ENCODE results near the gene JAK3. TPM values are rescaled to one million over a fixed set of nuclear protein-coding genes. Genes with fewer than 3 reads are reported as not detected.

Gene JAK3
- total and polyA plus RNA-seq, 2 of the 8 experiments (the other 6 are each of a cell fraction or from before 2014, with no cell fraction given) = 4.0 to 4.7 TPM

DNA sequence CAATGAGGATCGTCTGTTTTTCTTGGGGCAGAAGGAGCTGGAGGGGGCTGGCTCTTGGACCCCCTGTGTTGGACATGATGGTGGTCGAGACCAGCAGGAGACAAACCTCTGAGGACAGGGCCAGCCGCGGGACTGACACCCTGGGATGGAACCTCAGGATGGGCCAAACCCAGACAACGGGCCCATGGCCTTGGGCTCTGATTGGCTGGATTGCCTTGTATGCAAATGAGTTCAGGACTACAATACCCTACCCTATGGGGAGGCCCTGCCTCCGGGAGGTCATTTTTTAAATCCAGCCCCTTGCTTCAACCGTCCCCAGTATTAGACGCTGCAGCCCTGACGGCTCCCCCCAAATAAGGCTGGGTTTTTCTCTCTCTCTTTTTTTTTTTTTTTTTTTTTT lies 46.0 kb upstream of the JAK3 start:
- Histone ChIP-seq H3K14ac (ENCODE audit: insufficient read length) (no peak overlapping the region), H3K4ac (replicated peaks; ENCODE audit: insufficient read length, low read depth, low read length) (no peak overlapping the region), H3K4me1 (replicated peaks in 1 of 4; ENCODE audit: control insufficient read depth in 3 of 4, insufficient read depth in 4 of 4, low read length in 3 of 4) (no peaks in the 10 kb centered on the region; a peak in 2 of 7 replicates), H4K20me1 (replicated peaks in 1 of 2; ENCODE audit: control insufficient read depth in 1 of 2, insufficient read depth in 2 of 2, low read length in 2 of 2) (peaks cover 0 to 1% of the 10 kb centered on the region in 2 experiments), H2AFZ (ENCODE audit: low read length) (no peak overlapping the region), H3K18ac (ENCODE audit: extremely low read depth, low read length) (no peak overlapping the region), H3K9ac (replicated peaks in 1 of 4; ENCODE audit: extremely low read depth in 1 of 4, low read depth in 3 of 4, low read length in 3 of 4) (no peak overlapping the region), H3K79me1 (ENCODE audit: low read depth, low read length) (no peaks in the 10 kb centered on the region), H4K8ac (ENCODE audit: extremely low read depth, insufficient read depth, low read length) (no peak overlapping the region), H3K27ac (ENCODE audit: low read depth, low read length) (no peak overlapping the region), H2BK12ac (ENCODE audit: low read depth, low read length) (no peak overlapping the region), H3K4me3 (ENCODE audit: extremely low read depth in 1 of 4, insufficient read depth in 2 of 4, low read depth in 3 of 4, low read length in 4 of 4) (no peak overlapping the region), H3K36me3 (ENCODE audit: control insufficient read depth in 2 of 4, insufficient read depth in 4 of 4, low read length in 3 of 4) (no peaks in the 10 kb centered on the region), H3K23ac (ENCODE audit: insufficient read length) (no peak overlapping the region), H3K23me2 (ENCODE audit: low read depth, low read length) (no peaks in the 10 kb centered on the region), H3K4me2 (ENCODE audit: insufficient read depth in 1 of 2, low read depth in 2 of 2, low read length in 2 of 2) (no peak overlapping the region), H3K56ac (replicated peaks; ENCODE audit: insufficient read length, low read depth, low read length) (no peak overlapping the region), H3K27me3 (replicated peaks in 1 of 4; ENCODE audit: control insufficient read depth in 3 of 4, extremely low read depth in 1 of 4, insufficient read depth in 3 of 4, low read length in 3 of 4) (no peaks in the 10 kb centered on the region), H3K79me2 (ENCODE audit: control insufficient read depth in 1 of 2, insufficient read depth in 2 of 2, low read length in 2 of 2) (no peaks in the 10 kb centered on the region), H2BK5ac (ENCODE audit: low read depth, low read length) (no peak overlapping the region), H2BK20ac (ENCODE audit: low read length) (no peak overlapping the region), H4K91ac (replicated peaks; ENCODE audit: insufficient read length, low read length) (no peak overlapping the region), H3K9me3 (ENCODE audit: insufficient read depth in 2 of 2, low read depth in 1 of 2, low read length in 1 of 2) (no peaks in the 10 kb centered on the region; a peak in 1 of 4 replicates), H2BK120ac (replicated peaks; ENCODE audit: low read depth, low read length) (no peak overlapping the region), H2AK5ac (ENCODE audit: low read depth, low read length) (no peak overlapping the region), H2BK15ac (ENCODE audit: low read length) (no peak overlapping the region), H4K5ac (ENCODE audit: insufficient read length, low read depth, low read length) (no peak overlapping the region)
- FAIRE-seq (no peak), DNase-seq (ENCODE audit: low read depth in 1 of 2, low spot score in 2 of 2) (no peak)
- CTCF ChIA-PET (ENCODE audit: partially characterized antibody) = no interaction called here
- 91% methylated on average over 9 of the region's 9 CpGs; no CpG with 5 or more reads in 1 of the 2 experiments for WGBS, 2 experiments (ENCODE audit: extremely low coverage in 1 of 2, insufficient coverage in 1 of 2, insufficient read length in 1 of 2, insufficient replicate concordance in 2 of 2, low coverage in 1 of 2, low lambda C conversion rate in 2 of 2, missing lambda C conversion rate in 1 of 2)
- POLR2A ChIA-PET (ENCODE audit: partially characterized antibody) = interaction anchor here (0.9 kb wide), 1 partner anchor 34 kb away, joined by 3 read pairs; the partner anchor contains the start of gene RPL18A
- no peak for TF ChIP-seq RNF2 (IDR thresholded peaks at IDR 0.05; ENCODE audit: borderline replicate concordance, low read depth, low read length, missing control alignments, poor library complexity, severe bottlenecking)
- no peak for TF ChIP-seq RFX5 (IDR thresholded peaks at IDR 0.05; ENCODE audit: borderline replicate concordance, low read depth, low read length)
- no peak for TF ChIP-seq EP300 (IDR thresholded peaks at IDR 0.05; ENCODE audit: borderline replicate concordance in 1 of 2, low read depth in 2 of 2, low read length in 2 of 2)
- TF ChIP-seq, protein P1, sequence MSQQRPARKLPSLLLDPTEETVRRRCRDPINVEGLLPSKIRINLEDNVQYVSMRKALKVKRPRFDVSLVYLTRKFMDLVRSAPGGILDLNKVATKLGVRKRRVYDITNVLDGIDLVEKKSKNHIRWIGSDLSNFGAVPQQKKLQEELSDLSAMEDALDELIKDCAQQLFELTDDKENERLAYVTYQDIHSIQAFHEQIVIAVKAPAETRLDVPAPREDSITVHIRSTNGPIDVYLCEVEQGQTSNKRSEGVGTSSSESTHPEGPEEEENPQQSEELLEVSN (IDR thresholded peaks at IDR 0.05) = no peak
- no peak for TF ChIP-seq KDM5A (IDR thresholded peaks at IDR 0.05; ENCODE audit: low read length)
- no peak for TF ChIP-seq CBX8 (IDR thresholded peaks at IDR 0.05; ENCODE audit: borderline replicate concordance, low read depth, low read length)
- TF ChIP-seq EGR1 (IDR thresholded peaks at IDR 0.05; ENCODE audit: borderline replicate concordance, low read depth, low read length) = no peak
- TF ChIP-seq MAFK (IDR thresholded peaks at IDR 0.05; ENCODE audit: low read depth, low read length) = no peak
- no peak for TF ChIP-seq JUN (IDR thresholded peaks at IDR 0.05; ENCODE audit: low read depth, low read length)
- TF ChIP-seq SP1 (IDR thresholded peaks at IDR 0.05; ENCODE audit: low read depth, low read length) = no peak
- TF ChIP-seq SP2 (IDR thresholded peaks at IDR 0.05; ENCODE audit: low read length) = no peak
- no peak for TF ChIP-seq SIN3A (conservative IDR thresholded peaks at IDR 0.05 in 1 of 2, IDR thresholded peaks at IDR 0.05 in 1 of 2; ENCODE audit: low read depth in 1 of 2, low read length in 2 of 2)
- TF ChIP-seq RBBP5 (IDR thresholded peaks at IDR 0.05; ENCODE audit: borderline replicate concordance, low read depth, low read length) = no peak

Measured in H1 (cell line).